SU-DHL-6 (cell line): Measurements from ENCODE around the gene CSNK1G2.

Experiments used
- CTCF ChIP-seq: fragments of 200-600 bp; sonication (generic); IDR thresholded peaks from one replicate; pipeline ENCODE4 v1.5.1; 2017; ENCODE audit warnings: antibody characterized with exemption, mild to moderate bottlenecking, low read length, moderate library complexity; ENCODE audit not compliant: insufficient read depth, poor library complexity, severe bottlenecking
- EZH2phosphoT487 ChIP-seq: fragments of 200-600 bp; sonication (generic), shearing (Covaris generic); conservative IDR thresholded peaks from 2 replicates; pipeline ENCODE4 v1.6.1; 2018; ENCODE audit warnings: mild to moderate bottlenecking, antibody characterized with exemption, low read length, moderate library complexity, mixed read lengths

GRCh38 chr19:2016041-2016807 lies 75.3 kb downstream of the CSNK1G2 start:
- TF ChIP-seq CTCF = no peak
- no peak for TF ChIP-seq EZH2phosphoT487
